HepG2 (cell line): ENCODE measurements around the gene LBX2. TPM values are rescaled to one million over a fixed set of nuclear protein-coding genes. Genes with fewer than 3 reads are reported as not detected.
A peak's percentile ranks its signal among the peaks of the same experiment; 100 is the strongest.

Source experiments
- ELF3 ChIP-seq: IDR thresholded peaks from 2 replicates; pipeline ENCODE4 v1.6.1; 2016; ENCODE audit warnings: missing genetic modification reagents, missing compliant biosample characterization
- ERF ChIP-seq: IDR thresholded peaks from 2 replicates; pipeline ENCODE4 v1.6.1; 2018; ENCODE audit warnings: missing biosample characterization, missing genetic modification reagents
- HMG20B ChIP-seq: conservative IDR thresholded peaks from 2 replicates; pipeline ENCODE4 v1.6.1; 2016; ENCODE audit warnings: missing genetic modification reagents, missing compliant biosample characterization
- HMGXB3 ChIP-seq: sonication (generic); formaldehyde crosslinking; IDR thresholded peaks from 2 replicates; pipeline ENCODE4 v1.4.0; 2020; ENCODE audit warnings: missing genetic modification reagents, borderline replicate concordance
- HNF4A ChIP-seq: sonication (generic); formaldehyde crosslinking; IDR thresholded peaks from 2 replicates; pipeline ENCODE4 v1.4.0; 2020; ENCODE audit warnings: missing genetic modification reagents
- KDM2A ChIP-seq: sonication (generic); formaldehyde crosslinking; IDR thresholded peaks from 2 replicates; pipeline ENCODE4 v1.4.0; 2020; ENCODE audit warnings: low read depth, missing genetic modification reagents, borderline replicate concordance
- KDM5B ChIP-seq: sonication (generic); formaldehyde crosslinking; IDR thresholded peaks from 2 replicates; pipeline ENCODE4 v1.4.0; 2020; ENCODE audit warnings: missing genetic modification reagents, mild to moderate bottlenecking, borderline replicate concordance
- PTBP1 ChIP-seq: fragments of 200-400 bp; formaldehyde crosslinking; IDR thresholded peaks from 2 replicates; pipeline ENCODE4 v1.6.1; 2018; ENCODE audit warnings: low read length, low read depth; ENCODE audit not compliant: poor library complexity, severe bottlenecking
- SIX4 ChIP-seq: sonication (generic); formaldehyde crosslinking; IDR thresholded peaks from 2 replicates; pipeline ENCODE4 v1.4.0; 2020; ENCODE audit warnings: missing genetic modification reagents
- SNAPC2 ChIP-seq: sonication (generic); formaldehyde crosslinking; IDR thresholded peaks from 2 replicates; pipeline ENCODE4 v1.8.1; 2022; ENCODE audit warnings: mild to moderate bottlenecking, missing genetic modification reagents
- SOX6 ChIP-seq, 2 experiments: fragments of 450-650 bp in 1 of 2; sonication (generic) in 1 of 2; formaldehyde crosslinking in 1 of 2; IDR thresholded peaks; 2 replicates each; pipeline versions ENCODE4 v1.4.0 to v1.6.1; 2017 to 2020; ENCODE audit warnings: antibody characterized with exemption in 1 of 2, mild to moderate bottlenecking in 1 of 2, missing genetic modification reagents in 1 of 2
- SP2 ChIP-seq: sonication (generic); formaldehyde crosslinking; IDR thresholded peaks from 2 replicates; pipeline ENCODE4 v1.5.1; 2020; ENCODE audit warnings: mild to moderate bottlenecking, missing genetic modification reagents
- TCF7L2 ChIP-seq: IDR thresholded peaks from 2 replicates; pipeline ENCODE4 v1.6.1; 2011; ENCODE audit warnings: mild to moderate bottlenecking, low read depth, low read length, moderate library complexity
- ZBTB7B ChIP-seq: sonication (generic); formaldehyde crosslinking; IDR thresholded peaks from 2 replicates; pipeline ENCODE4 v1.4.0; 2020; ENCODE audit warnings: missing genetic modification reagents
- ZNF263 ChIP-seq: sonication (generic); formaldehyde crosslinking; IDR thresholded peaks from 2 replicates; pipeline ENCODE4 v1.4.0; 2020; ENCODE audit warnings: missing genetic modification reagents
- ZNF431 ChIP-seq: sonication (generic); formaldehyde crosslinking; IDR thresholded peaks from 2 replicates; pipeline ENCODE4 v1.9.0; 2022; ENCODE audit warnings: missing genetic modification reagents, low read depth, mild to moderate bottlenecking, borderline replicate concordance
- ZNF703 ChIP-seq: sonication (generic); formaldehyde crosslinking; IDR thresholded peaks from 2 replicates; pipeline ENCODE4 v1.5.1; 2020; ENCODE audit warnings: missing genetic modification reagents, mild to moderate bottlenecking, moderate library complexity, borderline replicate concordance
- polyA plus RNA-seq, 8 experiments: library from polyadenylated mRNA; depleted of rRNA in 3 of 8; stranded (reverse) in 7 of 8; unstranded in 1 of 8; fragments of >200 nt; fragmentation: Illumina TruSeq in 4 of 8; extraction: Trizol in 4 of 8; gene quantifications; 2 replicates each; pipeline versions ENCODE4 v1.2.1 to v1.2.3, GENCODE V29; 2011 to 2016; ENCODE audit warnings: low read depth in 4 of 8, missing spikeins in 1 of 8, mixed read lengths in 1 of 8; ENCODE audit not compliant: insufficient read depth in 1 of 8
- total RNA-seq, 5 experiments: library from RNA; depleted of rRNA; stranded (reverse); fragments of >200 nt; fragmentation: Illumina TruSeq; extraction: Trizol; gene quantifications; 2 replicates each; pipeline ENCODE4 v1.2.3, GENCODE V29; 2016; ENCODE audit warnings: low read depth in 1 of 5
- TF ChIP-seq, protein P1 (sequence below): sonication (generic); formaldehyde crosslinking; IDR thresholded peaks from 2 replicates; pipeline ENCODE4 v1.8.1; 2022; ENCODE audit warnings: low read depth, mild to moderate bottlenecking, missing genetic modification reagents
- TF ChIP-seq, protein P2 (sequence below): sonication (generic); formaldehyde crosslinking; IDR thresholded peaks from 2 replicates; pipeline ENCODE4 v1.4.0; 2020; ENCODE audit warnings: mild to moderate bottlenecking, low read depth, missing genetic modification reagents
- TF ChIP-seq, protein P3 (sequence below): IDR thresholded peaks from 2 replicates; pipeline ENCODE4 v1.6.1; 2016; ENCODE audit warnings: low read depth, control low read depth

Gene LBX2
- total and polyA plus RNA-seq, 2 of the 13 experiments (the other 11 are each of a cell fraction or from before 2014, with no cell fraction given): 6.4 to 8.1 TPM

- TF ChIP-seq ZNF431: no peak
- TF ChIP-seq ZNF263: no peak
- TF ChIP-seq, protein P1, sequence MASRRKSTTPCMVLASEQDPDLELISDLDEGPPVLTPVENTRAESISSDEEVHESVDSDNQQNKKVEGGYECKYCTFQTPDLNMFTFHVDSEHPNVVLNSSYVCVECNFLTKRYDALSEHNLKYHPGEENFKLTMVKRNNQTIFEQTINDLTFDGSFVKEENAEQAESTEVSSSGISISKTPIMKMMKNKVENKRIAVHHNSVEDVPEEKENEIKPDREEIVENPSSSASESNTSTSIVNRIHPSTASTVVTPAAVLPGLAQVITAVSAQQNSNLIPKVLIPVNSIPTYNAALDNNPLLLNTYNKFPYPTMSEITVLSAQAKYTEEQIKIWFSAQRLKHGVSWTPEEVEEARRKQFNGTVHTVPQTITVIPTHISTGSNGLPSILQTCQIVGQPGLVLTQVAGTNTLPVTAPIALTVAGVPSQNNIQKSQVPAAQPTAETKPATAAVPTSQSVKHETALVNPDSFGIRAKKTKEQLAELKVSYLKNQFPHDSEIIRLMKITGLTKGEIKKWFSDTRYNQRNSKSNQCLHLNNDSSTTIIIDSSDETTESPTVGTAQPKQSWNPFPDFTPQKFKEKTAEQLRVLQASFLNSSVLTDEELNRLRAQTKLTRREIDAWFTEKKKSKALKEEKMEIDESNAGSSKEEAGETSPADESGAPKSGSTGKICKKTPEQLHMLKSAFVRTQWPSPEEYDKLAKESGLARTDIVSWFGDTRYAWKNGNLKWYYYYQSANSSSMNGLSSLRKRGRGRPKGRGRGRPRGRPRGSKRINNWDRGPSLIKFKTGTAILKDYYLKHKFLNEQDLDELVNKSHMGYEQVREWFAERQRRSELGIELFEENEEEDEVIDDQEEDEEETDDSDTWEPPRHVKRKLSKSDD (CRISPR knock-in tag): no peak; the same call in 1 of the 2 replicates
- no peak for TF ChIP-seq SNAPC2 (CRISPR knock-in tag)
- TF ChIP-seq HNF4A (CRISPR knock-in tag): peak; percentile 24; the same call in 1 of the 2 replicates
- 0 out of 2 replicates have a peak, but pooled peaks have one; percentile 15 for TF ChIP-seq ZNF703
- TF ChIP-seq ELF3 (CRISPR knock-in tag): no peak
- TF ChIP-seq KDM2A (CRISPR knock-in tag): peak; percentile 85
- no peak for TF ChIP-seq HMG20B (CRISPR knock-in tag)
- no peak for TF ChIP-seq ERF
- no peak for TF ChIP-seq HMGXB3 (CRISPR knock-in tag)
- TF ChIP-seq, protein P2, sequence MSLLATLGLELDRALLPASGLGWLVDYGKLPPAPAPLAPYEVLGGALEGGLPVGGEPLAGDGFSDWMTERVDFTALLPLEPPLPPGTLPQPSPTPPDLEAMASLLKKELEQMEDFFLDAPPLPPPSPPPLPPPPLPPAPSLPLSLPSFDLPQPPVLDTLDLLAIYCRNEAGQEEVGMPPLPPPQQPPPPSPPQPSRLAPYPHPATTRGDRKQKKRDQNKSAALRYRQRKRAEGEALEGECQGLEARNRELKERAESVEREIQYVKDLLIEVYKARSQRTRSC (CRISPR knock-in tag): no peak
- no peak for TF ChIP-seq TCF7L2
- TF ChIP-seq, protein P3, sequence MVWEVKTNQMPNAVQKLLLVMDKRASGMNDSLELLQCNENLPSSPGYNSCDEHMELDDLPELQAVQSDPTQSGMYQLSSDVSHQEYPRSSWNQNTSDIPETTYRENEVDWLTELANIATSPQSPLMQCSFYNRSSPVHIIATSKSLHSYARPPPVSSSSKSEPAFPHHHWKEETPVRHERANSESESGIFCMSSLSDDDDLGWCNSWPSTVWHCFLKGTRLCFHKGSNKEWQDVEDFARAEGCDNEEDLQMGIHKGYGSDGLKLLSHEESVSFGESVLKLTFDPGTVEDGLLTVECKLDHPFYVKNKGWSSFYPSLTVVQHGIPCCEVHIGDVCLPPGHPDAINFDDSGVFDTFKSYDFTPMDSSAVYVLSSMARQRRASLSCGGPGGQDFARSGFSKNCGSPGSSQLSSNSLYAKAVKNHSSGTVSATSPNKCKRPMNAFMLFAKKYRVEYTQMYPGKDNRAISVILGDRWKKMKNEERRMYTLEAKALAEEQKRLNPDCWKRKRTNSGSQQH: no peak
- no peak for TF ChIP-seq SIX4 (CRISPR knock-in tag)
- no peak for TF ChIP-seq PTBP1
- TF ChIP-seq SP2: no peak
- TF ChIP-seq KDM5B (CRISPR knock-in tag): 0 out of 2 replicates have a peak, but pooled peaks have one; percentile 21
- 0 out of 2 replicates have a peak, but pooled peaks have one; percentile 15 for TF ChIP-seq ZBTB7B
- TF ChIP-seq SOX6 (IDR thresholded peaks at IDR 0.05): no peak
- TF ChIP-seq SOX6 (CRISPR knock-in tag; IDR thresholded peaks at IDR 0.05): peak; percentile 24; the same call in 1 of the 2 replicates
Measured at GRCh38 chr2:74499267-74499939, at the start of gene LBX2 (continued).
